CD4-positive, alpha-beta T cell treated with Interleukin-15 for 1 hour (primary cell): ENCODE results near the gene FGF14.

Source experiments
- DNase-seq: peaks from one replicate; pipeline ENCODE4 v3.0.0-alpha.2; 2020

FGF14 gene

DNA sequence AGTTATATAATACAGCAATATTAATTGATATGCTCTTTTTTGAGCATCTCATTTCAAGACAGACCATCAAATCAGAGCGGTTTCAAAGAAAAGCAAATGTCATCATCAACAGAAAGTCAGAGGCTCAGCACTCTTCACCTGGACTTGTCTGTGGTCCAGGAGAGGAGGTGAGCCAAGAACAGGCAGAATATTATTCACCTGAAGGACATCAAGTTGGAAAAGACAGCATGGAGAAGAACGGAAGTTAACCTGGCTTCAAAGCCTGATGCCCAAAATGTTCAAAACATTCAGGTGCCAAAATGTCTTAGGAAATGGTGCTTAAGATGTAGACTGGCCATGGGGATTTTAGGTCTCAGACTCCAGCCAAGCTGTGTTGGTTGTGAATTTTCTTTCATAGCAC, 40.7 kb downstream of the FGF14 start:
- no peak for DNase-seq

DNA sequence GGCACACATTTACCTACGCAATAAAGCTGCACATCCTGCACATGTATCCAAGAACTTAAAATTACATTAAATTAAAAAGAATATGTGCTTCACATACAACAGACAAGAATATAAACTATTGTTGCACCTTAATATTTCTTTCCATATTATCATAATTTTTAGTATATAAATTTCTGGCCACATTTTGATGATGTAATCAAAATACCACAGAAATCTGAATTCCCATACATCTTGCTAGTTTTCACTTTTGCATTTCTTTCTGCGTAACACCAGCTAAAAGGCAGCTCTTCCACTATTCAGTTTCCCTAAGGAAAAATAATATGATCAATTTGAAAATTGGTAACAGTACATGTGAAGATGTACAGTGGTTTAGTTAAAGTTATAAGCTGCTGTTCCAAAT, 42.6 kb downstream of the FGF14 start:
- no peak for DNase-seq

- no peak for DNase-seq
These were observed 46.6 kb downstream of the FGF14 start for GRCh38 chr13:102355251-102355650.

GRCh38 chr13:102354011-102354410, 47.8 kb downstream of the FGF14 start:
- no peak for DNase-seq

GRCh38 chr13:102351521-102351920, 50.3 kb downstream of the FGF14 start:
- DNase-seq, result no peak

DNA sequence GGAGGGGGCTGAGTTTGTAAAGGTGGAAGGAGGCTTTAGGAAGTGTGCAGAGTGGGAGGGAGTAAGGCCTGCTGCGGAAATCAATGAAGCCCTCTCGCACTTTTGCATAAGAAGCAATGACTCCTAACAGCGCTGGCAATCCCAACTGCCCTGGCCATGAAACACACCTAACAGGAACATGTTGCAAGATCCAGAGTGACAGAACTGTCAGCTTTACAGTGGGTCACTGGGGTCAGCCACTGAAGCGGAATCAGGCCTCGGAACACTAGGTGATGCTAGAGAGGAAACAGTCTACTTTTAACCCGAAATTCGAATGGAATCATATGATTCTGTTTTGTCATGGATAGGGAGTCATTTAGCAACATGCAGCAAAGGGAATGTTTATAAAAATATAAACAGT, 54.4 kb downstream of the FGF14 start:
- DNase-seq, result no peak

- DNase-seq, result no peak
These were observed 55.1 kb downstream of the FGF14 start for GRCh38 chr13:102346769-102347168.

DNA sequence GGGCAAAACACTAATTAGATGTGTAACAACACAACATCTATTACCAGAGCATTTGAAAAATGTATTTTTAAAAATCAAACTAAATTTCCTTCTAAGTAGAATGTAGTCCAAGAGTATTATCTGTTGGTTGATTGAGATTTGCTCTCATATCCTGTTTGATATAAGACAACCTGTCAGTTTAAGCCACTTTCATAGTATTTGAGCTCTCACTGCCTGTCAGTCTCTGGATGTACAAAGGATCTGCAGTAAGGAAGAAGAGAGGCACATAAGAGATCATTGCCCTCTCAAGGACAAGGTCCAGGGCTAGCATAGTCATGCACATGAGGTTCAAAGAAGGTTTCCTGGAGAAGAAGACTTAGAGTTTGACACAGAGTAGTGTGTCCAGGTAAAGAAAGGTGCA, 57.4 kb downstream of the FGF14 start:
- DNase-seq, result no peak

DNA sequence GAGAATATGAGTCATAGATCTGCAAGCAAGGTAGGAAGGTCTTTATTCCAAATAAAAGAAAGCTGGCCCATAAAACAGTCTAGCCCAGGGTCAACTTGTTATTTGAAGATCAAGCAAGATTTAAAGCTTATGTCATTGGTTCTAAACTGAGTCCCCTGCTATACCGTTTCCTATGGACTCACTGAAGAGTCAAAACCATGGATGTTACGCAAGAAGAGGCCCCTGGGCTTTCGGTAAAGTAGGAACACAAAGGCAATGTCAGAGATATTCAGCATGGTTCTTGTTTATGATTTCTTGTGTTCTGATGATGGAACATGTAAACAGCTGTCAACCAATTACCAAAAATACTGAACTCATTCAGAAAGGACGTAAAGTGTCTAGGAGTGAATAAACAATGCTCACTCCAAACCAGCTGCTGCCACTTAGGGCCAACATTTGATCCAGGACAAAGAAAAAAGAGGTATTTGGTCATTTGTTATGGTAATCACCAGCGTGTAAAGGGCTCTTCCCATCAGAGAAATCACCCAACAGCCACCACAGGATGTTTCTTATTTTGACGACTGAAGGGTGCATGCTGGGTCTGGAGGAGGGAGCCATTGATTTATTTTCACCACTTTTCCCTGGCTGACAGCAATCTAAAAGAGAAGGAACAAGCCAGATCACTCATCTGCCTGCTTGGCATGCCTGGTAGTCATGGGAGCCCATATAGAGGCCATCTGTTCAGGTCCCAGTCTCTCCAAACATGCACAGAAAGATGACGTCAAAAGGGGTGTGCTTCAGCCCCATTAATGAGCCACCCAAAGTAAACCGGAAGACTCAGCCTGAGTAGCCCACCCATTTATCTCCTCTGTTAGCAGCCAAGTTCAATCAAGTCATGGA, 68.3 kb downstream of the FGF14 start:
- DNase-seq, result no peak

DNA sequence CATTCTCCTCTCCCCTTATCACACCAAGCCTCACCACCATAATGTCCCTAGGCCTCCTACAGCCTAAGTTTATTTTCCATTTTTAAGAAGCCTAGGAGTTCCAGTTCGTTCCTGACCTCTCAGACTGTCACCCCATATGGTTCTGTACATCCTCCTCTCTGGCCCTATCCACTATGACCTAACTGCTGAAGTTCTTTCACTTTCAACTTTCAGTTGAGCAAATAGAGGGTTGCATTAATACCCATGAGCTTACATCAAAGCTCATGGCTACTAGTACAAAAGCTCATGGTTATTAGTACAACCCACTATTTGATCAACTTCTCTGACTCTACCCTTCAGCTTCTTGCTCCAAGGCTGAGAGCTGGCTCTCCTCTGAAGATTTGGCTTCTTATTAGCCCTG, 72.9 kb downstream of the FGF14 start:
- DNase-seq, result no peak

DNA sequence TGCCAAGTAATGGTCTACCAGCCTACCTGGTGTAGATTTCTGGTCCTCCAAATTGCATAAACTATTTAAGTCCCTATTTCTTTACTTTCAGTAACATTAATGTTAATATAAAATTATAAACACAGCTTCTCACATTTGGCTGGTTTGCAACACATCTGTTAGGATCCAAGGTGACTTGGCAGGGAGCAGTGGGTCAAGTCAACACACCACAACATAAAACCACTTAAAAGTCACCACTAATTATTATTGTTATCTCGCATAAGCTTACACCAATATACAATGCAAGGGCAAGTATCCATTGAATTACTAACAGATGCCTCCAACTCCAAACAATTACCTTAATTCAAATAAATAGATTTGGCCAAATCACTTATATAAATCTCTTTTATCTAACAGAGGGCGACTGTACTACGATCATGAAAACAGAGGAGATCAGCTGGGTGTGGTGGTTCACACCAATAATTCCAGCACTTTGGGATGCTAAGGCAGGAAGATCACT, 74.7 kb downstream of the FGF14 start:
- DNase-seq, result no peak

- no peak for DNase-seq
These were observed 75.3 kb downstream of the FGF14 start for GRCh38 chr13:102326381-102327118.

- DNase-seq, result no peak
These were observed 76.5 kb downstream of the FGF14 start for GRCh38 chr13:102325321-102325720.

DNA sequence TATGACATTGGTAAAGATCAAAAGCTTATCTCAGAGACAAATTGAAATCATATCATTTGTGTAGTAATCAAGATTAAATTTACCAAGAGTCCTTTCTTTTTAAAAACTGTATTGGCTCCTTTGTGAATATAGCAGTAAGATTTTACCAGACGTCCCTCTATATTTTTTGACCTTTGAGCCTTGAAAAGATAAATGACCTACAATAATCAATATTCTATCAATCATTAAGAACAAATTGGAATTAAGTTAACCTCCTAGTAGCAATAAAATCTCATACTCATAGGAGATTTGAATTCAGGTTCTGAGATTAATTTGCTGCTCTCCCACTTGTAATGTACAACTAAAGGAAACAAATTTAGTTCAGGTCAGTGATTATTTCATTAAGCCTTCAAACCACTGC, 78.3 kb downstream of the FGF14 start:
- DNase-seq, result no peak

GRCh38 chr13:102323012-102323411, 78.8 kb downstream of the FGF14 start:
- no peak for DNase-seq

DNA sequence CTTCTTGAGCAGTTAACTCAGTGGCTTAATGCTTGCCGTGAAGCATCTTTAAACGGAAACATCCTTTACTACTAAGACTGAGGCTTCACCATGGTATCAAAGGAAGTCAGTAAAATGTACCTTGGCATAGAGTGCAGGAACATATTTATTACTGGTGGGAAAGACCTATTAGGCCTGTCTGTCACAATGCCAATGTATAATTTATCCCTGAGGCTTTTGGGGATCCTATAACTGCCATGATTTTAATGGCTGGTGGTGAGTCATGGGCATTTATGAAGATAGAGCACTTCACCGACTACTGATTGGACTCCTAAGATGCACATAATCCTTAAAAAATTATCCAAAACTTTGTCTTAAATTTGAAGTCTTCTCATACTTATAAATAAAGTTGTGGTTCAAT, 79.6 kb downstream of the FGF14 start:
- no peak for DNase-seq

GRCh38 chr13:102318233-102318632, 83.6 kb downstream of the FGF14 start:
- no peak for DNase-seq

- no peak for DNase-seq
These were observed 84.3 kb downstream of the FGF14 start for GRCh38 chr13:102317593-102317992.

DNA sequence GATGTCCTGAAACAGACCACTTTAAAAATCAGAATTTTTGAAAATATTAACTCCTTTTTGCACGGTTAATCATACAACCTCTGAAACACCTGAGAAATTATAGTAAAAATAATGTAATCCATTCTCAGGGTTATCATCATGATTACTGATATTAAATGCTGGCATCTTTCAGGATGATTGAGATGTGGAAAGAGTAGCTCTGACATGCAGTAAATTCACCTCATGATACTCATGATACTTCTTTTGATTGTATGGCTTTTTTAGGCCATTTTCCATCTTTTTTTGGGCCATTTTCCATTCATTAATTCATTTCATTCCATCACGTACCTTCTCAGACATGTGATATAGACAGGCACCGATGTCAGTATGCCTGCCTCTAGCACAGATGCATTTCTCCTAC, 85.1 kb downstream of the FGF14 start:
- DNase-seq, result no peak

GRCh38 chr13:102312841-102313240, 89.0 kb downstream of the FGF14 start:
- no peak for DNase-seq

DNA sequence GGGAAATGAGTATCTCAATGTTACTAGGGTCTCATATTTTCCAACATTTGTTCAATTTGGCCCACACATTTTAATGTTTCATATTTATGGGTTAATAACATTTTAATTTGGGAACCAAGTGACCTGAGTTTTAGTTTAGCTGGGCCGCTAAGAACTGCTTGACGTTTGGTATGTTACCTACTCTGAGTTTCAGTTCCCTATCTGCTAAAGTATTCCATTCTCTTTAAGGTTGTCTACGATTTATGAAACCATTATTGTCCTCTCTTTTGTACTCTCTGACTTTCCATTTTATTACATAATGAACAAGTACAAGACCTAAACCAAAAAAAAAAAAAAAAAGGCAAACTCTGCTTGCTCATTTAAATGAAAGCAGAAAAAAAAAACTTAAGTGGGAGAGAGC, 89.9 kb downstream of the FGF14 start:
- DNase-seq, result no peak

DNA sequence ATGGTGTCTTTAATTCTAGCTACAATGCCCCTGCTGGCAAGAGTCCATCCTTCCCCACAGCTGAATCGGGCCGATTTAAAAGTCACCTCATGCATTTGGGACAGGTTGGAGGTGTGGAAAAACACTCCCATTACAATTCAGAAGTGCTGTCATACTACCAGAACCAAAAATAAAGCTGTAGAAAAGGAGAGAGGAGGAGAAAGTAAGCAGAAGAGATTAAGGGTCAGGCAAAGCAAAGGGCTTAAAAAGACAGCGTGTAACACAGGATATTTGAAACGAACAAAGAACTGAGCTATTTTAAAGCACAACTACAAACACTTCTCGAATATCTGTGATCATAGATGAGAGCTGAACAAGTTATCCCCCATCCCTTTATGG, 90.4 kb downstream of the FGF14 start:
- DNase-seq, result no peak

GRCh38 chr13:102310691-102311418, 91.0 kb downstream of the FGF14 start:
- DNase-seq, result no peak

DNA sequence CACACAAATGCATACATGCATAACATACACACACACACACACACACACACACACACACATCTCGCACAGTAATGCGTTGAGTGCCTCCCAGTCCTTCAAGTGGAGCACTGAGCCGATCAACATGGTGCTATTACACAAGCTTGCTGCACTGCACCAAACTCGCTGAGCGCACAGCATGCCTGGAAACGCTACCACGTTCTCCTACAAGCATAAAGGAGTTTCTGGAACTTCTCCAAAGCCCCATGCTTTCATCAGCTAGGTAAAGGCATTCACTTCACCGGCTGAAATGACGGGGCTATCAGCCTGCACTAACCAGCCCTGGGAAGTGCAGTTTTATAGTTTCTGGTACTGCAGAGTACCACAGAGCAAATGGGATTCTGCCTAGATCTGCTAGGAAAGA, 92.7 kb downstream of the FGF14 start:
- no peak for DNase-seq
